H9 (cell line): ENCODE results near the gene MINAR1. TPM values are rescaled to one million over a fixed set of nuclear protein-coding genes. Genes with fewer than 3 reads are reported as not detected.

Experiments
- DNase-seq: peaks from one replicate; pipeline ENCODE4 v3.0.0-alpha.2; 2017
- H2AFZ ChIP-seq: one replicate; pipeline ENCODE4 v1.6.1; 2013; ENCODE audit warnings: mild to moderate bottlenecking, low read length, control low read depth, moderate library complexity
- H2AK5ac ChIP-seq: 2 replicates; pipeline ENCODE4 v1.6.1; 2013; ENCODE audit warnings: low read length, control low read depth, mixed read lengths; ENCODE audit not compliant: insufficient read length
- H2BK120ac ChIP-seq: one replicate; pipeline ENCODE4 v1.6.1; 2013; ENCODE audit warnings: low read depth, mild to moderate bottlenecking, low read length, control low read depth, inconsistent platforms; ENCODE audit not compliant: poor library complexity, severe bottlenecking
- H2BK12ac ChIP-seq: 2 replicates; pipeline ENCODE4 v1.6.1; 2013; ENCODE audit warnings: low read length, control low read depth, mixed read lengths, low read depth; ENCODE audit not compliant: insufficient read length
- H2BK15ac ChIP-seq: 2 replicates; pipeline ENCODE4 v1.6.1; 2013; ENCODE audit warnings: low read depth, low read length, control low read depth
- H2BK20ac ChIP-seq: one replicate; pipeline ENCODE4 v1.6.1; 2013; ENCODE audit warnings: low read depth, mild to moderate bottlenecking, low read length, control low read depth, inconsistent platforms; ENCODE audit not compliant: poor library complexity, severe bottlenecking
- H2BK5ac ChIP-seq: 2 replicates; pipeline ENCODE4 v1.6.1; 2013; ENCODE audit warnings: low read length, control low read depth, mixed read lengths; ENCODE audit not compliant: insufficient read length
- H3K14ac ChIP-seq: 2 replicates; pipeline ENCODE4 v1.6.1; 2013; ENCODE audit warnings: low read length, control low read depth; ENCODE audit not compliant: insufficient read depth
- H3K18ac ChIP-seq: 2 replicates; pipeline ENCODE4 v1.6.1; 2013; ENCODE audit warnings: low read depth, mild to moderate bottlenecking, mixed read lengths, low read length, control low read depth; ENCODE audit not compliant: insufficient read length
- H3K23ac ChIP-seq: 2 replicates; pipeline ENCODE4 v1.6.1; 2013; ENCODE audit warnings: low read length, control low read depth, mixed read lengths, low read depth; ENCODE audit not compliant: insufficient read length
- H3K23me2 ChIP-seq: 2 replicates; pipeline ENCODE4 v1.6.1; 2013; ENCODE audit warnings: low read depth, mild to moderate bottlenecking, mixed read lengths, low read length, control low read depth; ENCODE audit not compliant: insufficient read length, poor library complexity, severe bottlenecking
- H3K27ac ChIP-seq: 2 replicates; pipeline ENCODE4 v1.5.1; 2013; ENCODE audit warnings: low read length, control low read depth, mixed read lengths, low read depth; ENCODE audit not compliant: insufficient read length
- H3K27me3 ChIP-seq: 2 replicates; pipeline ENCODE4 v1.6.1; 2013; ENCODE audit warnings: low read length, control low read depth, inconsistent platforms; ENCODE audit not compliant: insufficient read depth
- H3K4ac ChIP-seq: 2 replicates; pipeline ENCODE4 v1.6.1; 2013; ENCODE audit warnings: low read depth, mild to moderate bottlenecking, control low read depth, inconsistent platforms, low read length, moderate library complexity
- H3K4me1 ChIP-seq: 2 replicates; pipeline ENCODE4 v1.6.1; 2013; ENCODE audit warnings: low read length, control low read depth, inconsistent platforms; ENCODE audit not compliant: insufficient read depth
- H3K4me2 ChIP-seq: 2 replicates; pipeline ENCODE4 v1.6.1; 2013; ENCODE audit warnings: low read length, control low read depth, mixed read lengths; ENCODE audit not compliant: insufficient read length, insufficient read depth
- H3K56ac ChIP-seq: 2 replicates; pipeline ENCODE4 v1.6.1; 2013; ENCODE audit warnings: low read depth, mild to moderate bottlenecking, mixed read lengths, low read length, control low read depth; ENCODE audit not compliant: insufficient read length
- H3K79me1 ChIP-seq: 2 replicates; pipeline ENCODE4 v1.6.1; 2013; ENCODE audit warnings: low read depth, mild to moderate bottlenecking, moderate library complexity, low read length, control low read depth, inconsistent platforms; ENCODE audit not compliant: insufficient read depth, poor library complexity, severe bottlenecking
- H3K79me2 ChIP-seq: 2 replicates; pipeline ENCODE4 v1.6.1; 2013; ENCODE audit warnings: low read length, control low read depth, inconsistent platforms; ENCODE audit not compliant: insufficient read depth
- H3K9ac ChIP-seq: 2 replicates; pipeline ENCODE4 v1.6.1; 2013; ENCODE audit warnings: low read length, control low read depth, mixed read lengths; ENCODE audit not compliant: insufficient read length; ENCODE audit errors: extremely low read depth
- H3K9me3 ChIP-seq: one replicate; pipeline ENCODE4 v1.6.1; 2013; ENCODE audit warnings: low read depth, low read length, inconsistent platforms; ENCODE audit not compliant: control insufficient read depth
- H3T11ph ChIP-seq: one replicate; pipeline ENCODE4 v1.6.1; 2013; ENCODE audit warnings: mild to moderate bottlenecking, low read length, control low read depth, inconsistent platforms
- H4K20me1 ChIP-seq: one replicate; pipeline ENCODE4 v1.6.1; 2013; ENCODE audit not compliant: control insufficient read depth, insufficient read length, insufficient read depth
- H4K5ac ChIP-seq: 2 replicates; pipeline ENCODE4 v1.6.1; 2013; ENCODE audit warnings: low read depth, mild to moderate bottlenecking, mixed read lengths, low read length, control low read depth; ENCODE audit not compliant: insufficient read length
- H4K8ac ChIP-seq: replicated peaks from 2 replicates; pipeline ENCODE4 v1.6.1; 2013; ENCODE audit warnings: low read length, control low read depth, mixed read lengths, low read depth; ENCODE audit not compliant: insufficient read length
- H4K91ac ChIP-seq: 2 replicates; pipeline ENCODE4 v1.6.1; 2013; ENCODE audit warnings: low read depth, mild to moderate bottlenecking, moderate library complexity, mixed read lengths, low read length, control low read depth; ENCODE audit not compliant: insufficient read length
- H3K27ac Mint-ChIP-seq, 3 experiments: 2 replicates in 2 of 3; 3 replicates in 1 of 3; pipeline ENCODE4 v1.8.0; 2020 to 2021; ENCODE audit warnings: mixed read lengths in 3 of 3, mild to moderate bottlenecking in 1 of 3, moderate library complexity in 1 of 3
- H3K27me3 Mint-ChIP-seq: 2 replicates; pipeline ENCODE4 v1.8.0; 2021; ENCODE audit warnings: low read depth, mild to moderate bottlenecking, moderate library complexity, mixed read lengths
- H3K36me3 Mint-ChIP-seq, 3 experiments: 2 replicates in 2 of 3; 3 replicates in 1 of 3; pipeline ENCODE4 v1.8.0; 2020 to 2021; ENCODE audit warnings: low read depth in 3 of 3, mixed read lengths in 3 of 3; ENCODE audit not compliant: insufficient read depth in 1 of 3
- H3K4me1 Mint-ChIP-seq, 2 experiments: 2 replicates each; pipeline ENCODE4 v1.8.0; 2020; ENCODE audit warnings: mixed read lengths in 2 of 2
- H3K4me3 Mint-ChIP-seq, 2 experiments: 2 replicates in 1 of 2; 3 replicates in 1 of 2; pipeline ENCODE4 v1.8.0; 2020 to 2021; ENCODE audit warnings: mild to moderate bottlenecking in 2 of 2, mixed read lengths in 2 of 2, moderate library complexity in 1 of 2
- H3K9me3 Mint-ChIP-seq, 2 experiments: 2 replicates in 1 of 2; 3 replicates in 1 of 2; pipeline ENCODE4 v1.8.0; 2020; ENCODE audit warnings: mild to moderate bottlenecking in 2 of 2, mixed read lengths in 2 of 2, moderate library complexity in 1 of 2
- CTCF ChIP-seq: fragments of 200-600 bp; sonication (generic); conservative IDR thresholded peaks from 3 replicates; pipeline ENCODE4 v1.8.0; 2021; ENCODE audit warnings: antibody characterized with exemption, mild to moderate bottlenecking
- WGBS: extraction: QIAGEN DNeasy Blood & Tissue Kit; methylation state at CpG from one replicate; pipeline ENCODE4 v1.1.7; 2013; ENCODE audit warnings: missing lambda C conversion rate, low lambda C conversion rate, mixed read lengths; ENCODE audit not compliant: insufficient read length; ENCODE audit errors: extremely low coverage; 5-methylcytosine and 5-hydroxymethylcytosine counted together
- total RNA-seq: library from RNA; stranded (reverse); gene quantifications from 2 replicates; pipeline ENCODE4 v1.2.1, GENCODE V29; 2021

The MINAR1 gene
- total RNA-seq, 1 experiment from 2014 or later, result 0.74 TPM

GRCh38 chr15:79450648-79451047 lies 18.5 kb downstream of the MINAR1 start:
- Mint-ChIP-seq H3K27me3 (peaks cover 2% of the 10 kb centered on the region; the same call in 1 of the 2 replicates), H3K4me3 (no peak overlapping the region), H3K4me1 (peaks cover 2 to 3% of the 10 kb centered on the region in 2 experiments; a peak in 2 of 4 replicates), H3K36me3 (no peaks in the 10 kb centered on the region), H3K9me3 (peaks cover 3 to 6% of the 10 kb centered on the region in 2 experiments; a peak in 3 of 5 replicates), H3K27ac (no peak overlapping the region)
- no peak overlapping the region for H4K91ac ChIP-seq
- WGBS, result no CpG with 5 or more reads among the region's 3 CpGs
- no peaks in the 10 kb centered on the region for H3K79me1 ChIP-seq
- no peaks in the 10 kb centered on the region for H4K20me1 ChIP-seq
- no peak overlapping the region for H3K56ac ChIP-seq
- H3K27ac ChIP-seq, result no peak overlapping the region
- H3T11ph ChIP-seq, result no peak overlapping the region
- no peak overlapping the region for H2BK12ac ChIP-seq
- no peak overlapping the region for H3K9ac ChIP-seq
- no peaks in the 10 kb centered on the region for H3K4me1 ChIP-seq
- H3K23ac ChIP-seq, result no peak overlapping the region
- no peak overlapping the region for H4K5ac ChIP-seq
- no peak overlapping the region for H3K4me2 ChIP-seq
- H3K4ac ChIP-seq, result no peak overlapping the region
- no peak overlapping the region for H4K8ac ChIP-seq
- H2AK5ac ChIP-seq, result no peak overlapping the region
- no peak overlapping the region for H2BK5ac ChIP-seq
- DNase-seq, result no peak
- H3K9me3 ChIP-seq, result no peaks in the 10 kb centered on the region
- H2BK20ac ChIP-seq, result no peak overlapping the region
- no peaks in the 10 kb centered on the region for H3K79me2 ChIP-seq
- TF ChIP-seq CTCF, result peak; percentile 57
- H3K27me3 ChIP-seq, result no peaks in the 10 kb centered on the region
- no peaks in the 10 kb centered on the region for H3K23me2 ChIP-seq
- no peak overlapping the region for H2BK15ac ChIP-seq
- no peak overlapping the region for H3K14ac ChIP-seq
- H2BK120ac ChIP-seq, result no peak overlapping the region
- no peak overlapping the region for H3K18ac ChIP-seq
- no peak overlapping the region for H2AFZ ChIP-seq
